NCI-H1436 (cell line): ENCODE data around the gene NDUFAF3.
"Not testable (repeated sequence)": the region's sequence is repeated elsewhere in the genome, so short reads cannot be mapped to it uniquely, and the experiment has no call there.

ENCODE experiments used
- DNase-seq: peaks from one replicate; lab custom pipeline; 2025; lab: John Stamatoyannopoulos, UW

NDUFAF3 gene

DNA sequence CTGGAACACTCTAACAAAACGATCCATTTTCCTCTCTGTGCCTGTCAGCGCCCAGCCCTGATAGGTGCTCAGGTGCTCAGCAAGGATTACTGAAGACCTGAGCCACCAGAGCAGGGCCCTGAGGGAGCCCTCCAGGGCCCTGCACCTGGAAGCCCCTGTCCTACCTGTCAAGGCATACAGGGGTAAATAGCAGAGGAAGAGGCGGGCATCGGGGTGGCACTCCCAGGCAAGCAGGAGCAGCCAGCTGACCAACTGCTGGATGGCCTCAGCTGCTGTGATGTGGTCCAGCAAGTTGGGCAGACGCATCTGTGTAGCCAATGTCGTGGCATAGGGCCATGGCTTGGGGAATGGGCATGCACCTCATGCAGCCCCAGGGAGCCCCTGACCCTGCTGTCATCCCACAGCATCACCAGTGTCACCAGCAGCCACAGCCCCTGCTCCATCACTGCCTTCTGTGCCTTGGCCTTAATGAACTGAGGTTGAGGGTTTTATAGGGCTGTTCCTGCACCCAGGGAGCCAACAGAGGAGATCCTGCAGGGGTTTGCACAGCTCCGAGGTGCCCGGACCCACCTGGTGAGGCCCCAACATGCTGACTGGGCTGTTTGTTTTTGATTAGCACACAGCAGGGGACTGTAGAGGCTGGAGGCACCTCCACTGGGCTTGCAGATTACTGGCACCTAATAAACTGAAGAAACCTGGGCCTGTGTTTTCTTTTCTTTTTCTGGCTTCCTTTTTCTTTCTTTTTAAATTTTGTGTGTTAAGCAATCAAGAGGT is 22.6 kb upstream of the NDUFAF3 start:
- no peak for DNase-seq

DNA sequence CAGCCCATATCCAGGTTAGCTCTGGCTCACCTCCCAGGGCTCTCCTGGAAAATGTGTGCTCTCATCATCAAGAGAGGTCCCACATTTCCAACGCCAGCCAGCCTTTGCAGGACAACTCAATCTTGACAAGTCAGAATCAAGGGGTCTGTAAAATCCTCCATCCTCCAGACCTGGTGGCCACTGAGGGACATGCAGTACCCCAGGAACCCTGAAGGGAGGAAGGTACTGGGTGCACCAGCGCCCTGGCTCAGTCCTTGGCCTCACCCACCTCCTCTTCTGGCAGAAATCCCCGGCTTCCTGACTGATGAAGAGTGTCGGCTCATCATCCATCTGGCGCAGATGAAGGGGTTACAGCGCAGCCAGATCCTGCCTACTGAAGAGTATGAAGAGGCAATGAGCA is 20.8 kb upstream of the NDUFAF3 start:
- DNase-seq, result no peak

DNA sequence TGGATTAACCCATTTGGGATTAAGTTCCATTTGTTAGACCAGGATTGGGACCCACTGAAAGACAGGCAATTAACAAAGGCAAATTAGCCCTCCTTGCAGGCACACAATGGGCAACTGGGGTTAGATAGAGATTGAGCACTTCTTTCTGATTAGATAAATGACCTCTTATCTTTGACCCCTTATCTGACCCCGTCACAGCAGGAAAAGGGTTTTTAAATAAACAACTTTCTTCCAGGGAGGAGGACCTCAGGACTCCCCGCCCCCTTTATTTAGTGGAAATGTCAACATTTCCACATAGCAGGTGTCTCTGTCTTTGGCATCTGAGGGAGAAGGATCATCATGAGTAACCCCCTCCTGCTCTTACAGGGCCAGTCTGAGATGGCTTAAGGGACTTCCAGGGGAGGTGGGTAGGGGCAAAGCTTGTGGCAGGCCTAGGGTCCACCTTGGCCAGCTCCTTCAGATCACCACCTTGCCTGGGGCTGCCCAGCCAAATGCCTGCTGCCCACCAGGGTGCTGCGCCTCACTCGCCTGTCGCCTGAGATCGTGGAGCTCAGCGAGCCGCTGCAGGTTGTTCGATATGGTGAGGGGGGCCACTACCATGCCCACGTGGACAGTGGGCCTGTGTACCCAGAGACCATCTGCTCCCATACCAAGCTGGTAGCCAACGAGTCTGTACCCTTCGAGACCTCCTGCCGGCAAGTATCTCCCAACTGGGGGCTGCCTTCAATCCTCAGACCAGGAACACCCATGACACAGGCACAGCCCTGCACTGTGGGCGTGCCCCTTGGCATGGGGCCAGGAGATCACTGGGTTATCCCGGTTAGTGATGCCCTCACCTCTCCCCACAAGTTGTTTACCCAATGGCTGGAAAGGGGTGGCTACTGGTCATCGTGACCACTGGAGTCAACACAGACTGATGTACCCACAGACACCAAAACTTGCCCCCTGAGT is 17.3 kb upstream of the NDUFAF3 start:
- no peak for DNase-seq

DNA sequence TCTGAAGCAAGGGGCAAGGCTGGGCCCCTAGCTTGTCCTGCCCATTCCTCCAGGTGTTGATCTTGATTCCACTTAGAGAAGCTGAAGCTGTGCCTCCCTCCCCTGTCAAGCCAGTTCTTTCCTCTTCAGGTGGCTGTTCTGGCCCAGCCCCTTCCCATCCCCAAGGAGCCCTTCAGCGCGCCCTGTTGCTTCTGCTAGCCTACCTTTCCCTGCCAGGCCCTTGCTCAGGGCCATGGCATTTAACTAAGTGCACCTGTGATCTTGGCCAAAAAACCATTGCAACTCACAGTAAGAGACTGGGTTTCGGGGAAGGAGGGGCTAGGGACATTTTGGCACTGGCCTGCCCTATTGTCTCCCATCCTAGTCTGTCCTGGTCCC is 16.6 kb upstream of the NDUFAF3 start:
- no peak for DNase-seq

DNA sequence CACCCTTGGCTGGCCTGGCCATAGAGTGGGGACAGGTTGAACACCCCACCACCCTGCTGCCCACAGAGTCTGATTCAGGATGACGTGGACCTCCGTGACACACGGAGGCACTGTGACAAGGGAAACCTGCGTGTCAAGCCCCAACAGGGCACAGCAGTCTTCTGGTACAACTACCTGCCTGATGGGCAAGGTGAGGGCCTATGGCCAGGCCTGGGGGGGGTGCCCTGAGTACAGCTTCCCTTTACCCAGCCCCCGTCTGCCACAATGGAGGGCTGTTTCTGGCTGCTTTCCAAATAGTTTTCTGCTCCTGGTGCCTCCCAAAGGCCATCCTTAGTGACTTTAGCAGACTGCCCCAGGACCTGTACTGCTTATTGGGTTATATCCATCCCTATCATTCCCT is 15.9 kb upstream of the NDUFAF3 start:
- DNase-seq, result no peak

DNA sequence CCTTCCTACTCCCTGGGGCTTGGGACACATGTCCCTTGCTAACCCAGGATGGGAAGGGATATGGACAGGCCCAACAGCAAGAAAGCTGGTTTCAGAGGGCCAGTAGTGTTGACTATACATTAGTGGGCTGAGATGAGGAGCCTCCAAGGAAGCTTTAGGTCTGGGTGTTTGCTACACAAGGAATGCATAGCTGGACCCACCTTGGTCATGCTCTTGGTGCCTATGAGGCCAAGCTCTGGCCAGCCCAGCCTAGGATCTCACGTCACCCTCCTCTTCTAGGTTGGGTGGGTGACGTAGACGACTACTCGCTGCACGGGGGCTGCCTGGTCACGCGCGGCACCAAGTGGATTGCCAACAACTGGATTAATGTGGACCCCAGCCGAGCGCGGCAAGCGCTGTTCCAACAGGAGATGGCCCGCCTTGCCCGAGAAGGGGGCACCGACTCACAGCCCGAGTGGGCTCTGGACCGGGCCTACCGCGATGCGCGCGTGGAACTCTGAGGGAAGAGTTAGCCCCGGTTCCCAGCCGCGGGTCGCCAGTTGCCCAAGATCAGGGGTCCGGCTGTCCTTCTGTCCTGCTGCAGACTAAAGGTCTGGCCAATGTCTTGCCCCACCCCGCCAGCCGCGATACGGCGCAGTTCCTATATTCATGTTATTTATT is 15.4 kb upstream of the NDUFAF3 start:
- DNase-seq, result no peak

DNA sequence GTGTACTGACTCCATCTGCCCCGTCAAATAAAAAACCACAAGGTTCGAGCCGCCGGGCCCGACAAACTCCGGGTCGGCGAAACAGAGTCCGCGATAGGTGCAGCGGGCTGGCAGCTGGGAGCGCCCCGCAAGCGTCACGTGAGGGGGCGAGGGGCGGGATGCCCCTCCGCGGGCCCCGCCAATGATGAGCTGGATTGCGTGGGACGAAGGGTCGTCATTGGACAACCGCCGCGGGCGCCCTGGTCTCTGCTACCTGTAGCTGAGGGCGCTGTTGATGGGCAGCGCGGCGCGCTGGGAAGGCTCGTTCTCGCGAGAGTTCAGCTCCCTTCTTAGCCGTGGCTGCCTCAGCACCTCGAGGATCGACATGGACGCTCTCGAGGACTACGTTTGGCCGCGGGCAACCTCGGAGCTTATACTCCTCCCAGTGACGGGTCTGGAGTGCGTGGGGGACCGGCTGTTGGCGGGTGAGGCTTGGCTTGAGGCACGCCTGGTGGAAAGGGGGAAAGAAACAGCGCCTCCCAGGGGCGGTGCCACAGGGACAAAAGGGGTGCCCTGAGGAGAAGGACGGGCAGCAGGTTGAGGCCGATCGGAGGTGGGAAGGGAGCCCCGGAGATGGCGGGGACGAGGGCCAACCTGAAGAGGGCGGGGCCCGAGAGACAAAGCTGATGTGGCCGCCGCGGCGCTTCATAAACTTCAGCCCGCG is 14.7 kb upstream of the NDUFAF3 start, which contains the start of gene WDR6:
Gene WDR6 (plus strand): TSS at position 324 of the 703 bp plus-strand sequence. CDS start 41 bp downstream, at position 365.
- peak; percentile 87 for DNase-seq

DNA sequence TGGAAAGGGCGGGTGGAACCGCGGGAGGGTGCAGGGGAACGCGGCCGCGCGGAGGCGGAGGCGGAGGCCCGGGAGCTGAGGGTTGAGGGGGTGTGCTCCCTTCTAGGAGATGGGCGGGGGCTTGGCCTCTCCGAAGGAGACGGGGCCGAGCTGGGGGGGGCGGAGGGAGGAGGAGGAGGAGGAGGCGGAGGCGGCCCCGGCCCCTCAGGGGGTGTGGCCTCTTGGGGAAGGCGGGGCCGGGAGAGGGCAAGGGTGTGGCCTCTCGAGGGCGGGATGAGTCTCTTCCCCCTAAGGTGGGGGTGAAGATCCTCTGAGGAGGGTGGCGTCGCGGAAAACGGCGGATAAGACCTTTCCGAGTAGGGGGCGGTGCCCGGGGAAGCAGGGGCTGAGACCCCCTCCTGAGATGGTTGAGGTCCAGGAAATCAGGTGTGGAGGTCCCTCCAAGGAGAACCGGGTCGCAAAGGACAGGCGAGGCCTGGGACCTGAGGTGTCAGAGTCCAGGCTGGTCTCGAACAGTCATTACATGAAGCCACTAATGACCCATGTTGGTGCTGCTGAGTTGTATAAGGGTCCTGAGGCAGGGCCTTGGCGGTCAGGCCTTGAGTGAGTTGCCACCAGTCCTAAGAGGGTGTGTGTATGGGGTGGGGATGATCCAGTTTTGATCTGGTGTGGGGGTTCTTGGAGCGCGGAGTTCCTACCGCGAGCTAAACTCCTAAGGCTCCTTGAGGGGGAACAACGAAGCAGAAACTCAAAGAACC is 14.0 kb upstream of the NDUFAF3 start:
- peak; percentile 78 for DNase-seq

DNA sequence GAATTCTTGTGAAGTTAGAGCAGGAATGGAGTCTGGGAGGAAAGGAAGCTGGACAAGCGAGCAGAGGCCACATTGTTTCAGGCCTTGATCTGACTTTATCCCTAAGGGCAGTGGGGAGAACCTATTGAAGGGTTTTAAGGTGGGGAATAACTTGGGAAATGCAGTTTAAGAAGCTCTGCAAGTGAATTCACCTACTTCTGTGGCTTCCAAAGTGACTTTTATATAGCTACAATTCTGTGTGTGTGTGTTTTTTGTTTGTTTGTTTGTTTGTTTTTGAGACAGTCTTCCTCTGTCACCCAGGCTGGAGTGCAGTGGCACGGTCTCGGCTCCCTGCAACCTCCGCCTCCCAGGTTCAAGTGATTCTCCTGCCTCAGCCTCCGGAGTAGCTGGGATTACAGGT is 13.3 kb upstream of the NDUFAF3 start:
- DNase-seq, result not testable (repeated sequence)

DNA sequence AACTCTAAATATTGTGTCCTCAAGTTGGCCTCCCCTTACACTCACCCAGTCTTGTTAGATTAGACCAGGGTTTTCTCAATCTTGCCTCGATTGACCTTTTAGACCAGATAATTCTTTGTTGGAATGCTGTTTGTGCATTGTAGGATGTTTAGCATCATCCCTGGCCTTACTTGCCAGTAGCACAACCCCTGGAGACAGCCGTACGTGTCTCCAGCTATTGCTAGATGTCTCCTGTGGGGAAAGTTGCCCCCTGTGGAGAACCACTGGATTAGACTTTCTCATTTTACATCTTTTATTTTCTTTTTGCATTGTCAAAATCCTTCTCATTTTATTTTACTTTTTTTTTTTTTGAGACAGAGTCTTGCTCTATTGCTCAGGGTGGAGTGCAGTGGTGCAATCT is 12.5 kb upstream of the NDUFAF3 start:
- DNase-seq, result no peak

DNA sequence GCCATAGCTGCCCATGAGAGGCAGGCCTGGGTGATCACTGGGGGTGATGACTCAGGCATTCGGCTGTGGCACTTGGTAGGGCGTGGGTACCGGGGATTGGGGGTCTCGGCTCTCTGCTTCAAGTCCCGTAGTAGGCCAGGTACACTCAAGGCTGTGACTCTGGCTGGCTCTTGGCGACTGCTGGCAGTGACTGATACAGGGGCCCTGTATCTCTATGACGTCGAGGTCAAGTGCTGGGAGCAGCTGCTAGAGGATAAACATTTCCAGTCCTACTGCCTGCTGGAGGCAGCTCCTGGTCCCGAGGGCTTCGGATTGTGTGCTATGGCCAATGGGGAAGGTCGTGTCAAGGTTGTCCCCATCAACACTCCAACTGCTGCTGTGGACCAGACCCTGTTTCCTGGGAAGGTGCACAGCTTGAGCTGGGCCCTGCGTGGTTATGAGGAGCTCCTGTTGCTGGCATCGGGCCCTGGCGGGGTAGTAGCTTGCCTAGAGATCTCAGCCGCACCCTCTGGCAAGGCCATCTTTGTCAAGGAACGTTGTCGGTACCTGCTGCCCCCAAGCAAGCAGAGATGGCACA is 9.4 kb upstream of the NDUFAF3 start:
- DNase-seq, result no peak

DNA sequence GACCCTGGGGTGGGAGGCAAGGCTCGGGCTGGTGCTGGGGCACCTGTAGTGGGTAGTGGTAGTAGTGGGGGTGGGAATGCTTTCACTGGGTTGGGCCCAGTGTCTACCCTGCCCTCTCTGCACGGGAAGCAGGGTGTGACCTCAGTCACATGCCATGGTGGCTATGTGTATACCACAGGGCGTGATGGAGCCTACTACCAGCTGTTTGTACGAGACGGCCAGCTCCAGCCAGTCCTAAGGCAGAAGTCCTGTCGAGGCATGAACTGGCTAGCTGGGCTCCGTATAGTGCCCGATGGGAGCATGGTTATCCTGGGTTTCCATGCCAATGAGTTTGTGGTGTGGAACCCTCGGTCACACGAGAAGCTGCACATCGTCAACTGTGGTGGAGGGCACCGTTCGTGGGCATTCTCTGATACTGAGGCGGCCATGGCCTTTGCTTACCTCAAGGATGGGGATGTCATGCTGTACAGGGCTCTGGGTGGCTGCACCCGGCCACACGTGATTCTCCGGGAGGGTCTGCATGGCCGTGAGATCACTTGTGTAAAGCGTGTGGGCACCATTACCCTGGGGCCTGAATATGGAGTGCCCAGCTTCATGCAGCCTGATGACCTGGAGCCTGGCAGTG is 8.7 kb upstream of the NDUFAF3 start:
- no peak for DNase-seq

DNA sequence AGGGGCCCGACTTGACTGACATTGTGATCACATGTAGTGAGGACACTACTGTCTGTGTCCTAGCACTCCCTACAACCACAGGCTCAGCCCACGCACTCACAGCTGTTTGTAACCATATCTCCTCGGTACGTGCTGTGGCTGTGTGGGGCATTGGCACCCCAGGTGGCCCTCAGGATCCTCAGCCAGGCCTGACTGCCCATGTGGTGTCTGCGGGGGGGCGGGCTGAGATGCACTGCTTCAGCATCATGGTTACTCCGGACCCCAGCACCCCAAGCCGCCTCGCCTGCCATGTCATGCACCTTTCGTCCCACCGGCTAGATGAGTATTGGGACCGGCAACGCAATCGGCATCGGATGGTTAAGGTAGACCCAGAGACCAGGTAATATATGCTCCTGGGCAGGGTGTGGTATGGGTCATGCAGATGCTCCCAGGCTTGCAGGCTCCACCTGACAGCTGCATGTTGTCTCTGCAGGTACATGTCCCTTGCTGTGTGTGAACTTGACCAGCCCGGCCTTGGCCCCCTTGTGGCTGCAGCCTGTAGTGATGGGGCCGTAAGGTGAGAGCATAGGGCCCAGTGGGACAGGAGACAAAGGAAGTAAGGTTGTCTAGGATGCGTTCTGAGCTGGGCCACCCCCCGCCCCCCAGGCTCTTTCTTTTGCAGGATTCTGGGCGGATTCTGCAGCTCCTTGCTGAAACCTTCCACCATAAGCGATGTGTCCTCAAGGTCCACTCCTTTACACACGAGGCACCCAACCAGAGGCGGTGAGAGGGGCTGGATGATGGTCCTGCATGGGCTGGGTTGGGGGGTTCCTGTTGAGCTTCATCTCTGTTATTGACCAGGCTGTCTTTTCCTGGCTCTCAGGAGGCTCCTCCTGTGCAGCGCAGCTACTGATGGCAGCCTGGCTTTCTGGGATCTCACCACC is 7.9 kb upstream of the NDUFAF3 start:
- DNase-seq, result no peak

DNA sequence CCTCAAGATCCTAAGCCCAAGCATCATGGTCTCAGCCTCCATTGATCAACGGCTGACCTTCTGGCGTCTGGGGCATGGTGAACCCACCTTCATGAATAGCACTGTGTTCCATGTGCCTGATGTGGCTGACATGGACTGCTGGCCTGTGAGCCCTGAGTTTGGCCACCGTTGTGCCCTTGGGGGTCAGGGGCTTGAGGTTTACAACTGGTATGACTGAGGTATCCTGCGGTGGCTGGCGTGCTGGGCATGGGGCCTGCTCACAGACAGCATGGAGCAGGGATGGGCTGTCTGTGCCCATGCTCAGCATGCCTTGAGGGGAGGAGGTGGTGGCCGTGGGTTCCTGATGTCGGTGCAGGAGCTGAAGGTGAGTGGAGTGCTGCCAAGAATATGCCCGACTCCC is 6.8 kb upstream of the NDUFAF3 start:
- no peak for DNase-seq

DNA sequence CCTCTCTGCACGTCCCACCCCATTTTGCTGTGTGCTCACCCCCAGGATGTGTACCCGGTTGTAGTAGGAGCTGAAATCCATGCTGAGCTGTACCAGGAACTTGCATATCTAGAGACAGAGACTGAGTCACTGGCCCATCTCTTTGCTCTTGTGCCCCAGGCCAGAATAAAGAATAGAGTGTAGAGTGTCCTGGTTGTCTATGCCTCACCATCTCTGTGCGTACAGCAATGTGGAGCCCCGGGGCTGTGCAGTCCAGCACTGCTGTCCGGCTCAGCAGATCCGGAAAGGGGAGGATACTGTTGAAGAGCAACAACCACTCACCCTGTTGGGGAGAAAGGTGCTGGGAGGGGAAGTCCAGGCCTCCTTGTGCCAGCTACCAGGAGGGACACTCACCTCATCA is 6.2 kb upstream of the NDUFAF3 start:
- DNase-seq, result no peak

DNA sequence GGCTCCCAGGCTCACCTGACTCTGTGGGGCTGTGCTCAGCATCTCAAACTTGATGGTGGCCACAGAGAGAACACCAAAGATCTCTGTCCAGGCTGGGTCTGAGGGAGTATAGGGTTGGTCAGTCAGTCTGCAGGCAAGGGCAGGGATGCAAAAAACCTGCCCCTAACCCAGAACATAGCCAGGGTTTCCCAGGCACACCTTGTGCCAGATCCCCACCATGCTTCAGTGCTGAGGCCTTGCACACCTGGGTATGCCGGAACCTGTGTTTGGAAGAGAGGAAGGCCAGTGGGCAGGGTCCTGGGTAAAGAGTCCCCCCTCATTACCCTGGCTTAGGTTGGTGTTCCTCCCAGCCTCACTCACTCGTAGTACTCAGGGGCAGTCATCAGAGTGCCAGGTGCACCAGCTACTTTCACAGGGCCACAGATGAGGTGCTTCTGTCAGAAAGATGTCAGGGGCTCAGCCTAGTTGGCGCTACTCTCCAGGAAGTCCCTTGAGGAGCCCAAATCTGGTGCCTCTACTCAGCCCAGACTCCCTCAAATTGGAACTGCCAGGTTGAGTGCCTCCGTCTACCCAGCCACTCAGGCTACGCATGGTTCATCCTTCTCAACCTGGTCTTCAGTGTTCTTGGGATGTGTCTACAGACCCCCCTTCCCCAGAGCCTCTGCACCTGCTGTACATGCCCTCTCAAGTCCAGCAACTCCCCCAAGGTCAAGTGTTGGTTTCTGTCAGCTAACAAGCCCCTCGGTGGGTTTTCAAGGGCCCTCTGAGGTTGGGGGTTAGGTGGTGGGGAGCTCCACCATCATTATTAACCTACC is 5.3 kb upstream of the NDUFAF3 start:
- DNase-seq, result no peak

DNA sequence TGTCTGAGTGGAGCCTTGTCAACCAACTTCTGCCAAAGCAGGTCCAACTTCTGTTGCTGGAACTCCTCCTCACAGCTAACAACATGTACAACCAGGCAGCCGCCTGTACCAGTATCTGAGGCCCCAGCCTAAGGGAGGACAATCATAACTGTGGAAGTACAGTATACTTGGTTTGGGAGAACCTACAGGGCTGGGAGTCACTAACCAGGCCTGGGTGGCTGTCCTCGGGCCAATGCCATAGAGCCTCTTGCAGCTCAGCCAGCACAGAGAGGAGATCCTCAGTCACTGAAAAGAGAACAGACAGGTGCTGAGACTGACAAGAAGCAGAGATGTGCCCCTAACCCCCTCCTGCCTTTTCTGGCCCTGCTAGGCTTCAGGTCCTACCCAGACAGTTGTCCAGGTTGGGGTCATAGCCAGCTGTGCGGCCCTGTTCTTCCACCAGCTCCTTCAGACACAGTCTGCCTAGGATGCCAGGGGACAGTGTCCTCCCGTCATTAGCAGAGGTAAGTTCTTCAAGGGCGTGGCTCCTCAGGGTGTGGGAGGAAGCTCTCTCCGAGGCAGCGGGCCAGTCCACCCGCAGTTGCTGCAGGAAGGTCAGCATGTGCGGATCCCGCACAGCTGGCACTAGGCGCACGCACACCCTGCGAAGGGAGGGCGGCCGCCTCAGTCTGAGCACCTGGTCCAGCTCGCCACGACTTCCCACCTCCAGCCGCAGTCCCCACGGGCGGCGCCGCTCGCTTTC is 4.5 kb upstream of the NDUFAF3 start:
- DNase-seq, result no peak
